GM19452 (cell line): ENCODE results near the gene FAM174C.

ENCODE experiments used
- ATAC-seq: cut with Tn5 transposase; IDR thresholded peaks from one replicate; pipeline ENCODE4 v1.9.1; 2021; ENCODE audit not compliant: unreplicated experiment

The FAM174C gene

GRCh38 chr19:1272423-1273262 is 2.7 kb upstream of the FAM174C start:
- ATAC-seq: no peak

GRCh38 chr19:1273263-1274041 is 1.9 kb upstream of the FAM174C start:
- ATAC-seq: no peak

- ATAC-seq: no peak
Measured at GRCh38 chr19:1274081-1274851, 1.1 kb upstream of the FAM174C start.

- no peak for ATAC-seq
Measured at GRCh38 chr19:1274852-1275259, 474 bp upstream of the FAM174C start.

- ATAC-seq: no peak
Measured at GRCh38 chr19:1275976-1276627, 772 bp downstream of the FAM174C start.

- ATAC-seq: no peak
Measured at GRCh38 chr19:1276628-1277022, 1.3 kb downstream of the FAM174C start.

GRCh38 chr19:1277061-1277460 is 1.7 kb downstream of the FAM174C start:
- ATAC-seq: no peak

GRCh38 chr19:1278074-1278473 is 2.7 kb downstream of the FAM174C start:
- ATAC-seq: no peak

GRCh38 chr19:1278713-1279660 is 3.7 kb downstream of the FAM174C start:
- ATAC-seq: no peak

GRCh38 chr19:1279782-1280341 is 4.5 kb downstream of the FAM174C start:
- ATAC-seq: no peak

- no peak for ATAC-seq
Measured at GRCh38 chr19:1280636-1281568, 5.6 kb downstream of the FAM174C start.

- ATAC-seq: no peak
Measured at GRCh38 chr19:1281569-1282287, 6.4 kb downstream of the FAM174C start.

- ATAC-seq: no peak
Measured at GRCh38 chr19:1282588-1283206, 7.4 kb downstream of the FAM174C start.

- no peak for ATAC-seq
Measured at GRCh38 chr19:1283207-1283916, 8.0 kb downstream of the FAM174C start.

- no peak for ATAC-seq
Measured at GRCh38 chr19:1283917-1284292, 8.6 kb downstream of the FAM174C start.

GRCh38 chr19:1284293-1284978 is 9.1 kb downstream of the FAM174C start:
- no peak for ATAC-seq
